ENCODE results near the gene PIP4K2C.
"Not testable (repeated sequence)": the region's sequence is repeated elsewhere in the genome, so short reads cannot be mapped to it uniquely, and the experiment has no call there.

PIP4K2C gene

GRCh38 chr12:57611108-57611826 is 20.3 kb downstream of the PIP4K2C start, which contains the start of gene ARHGEF25:
Gene ARHGEF25 (plus strand): TSS chr12:57611435. CDS start chr12:57611895, 460 bp downstream.
- peak; percentile 31 for DNase-seq

- no peak for DNase-seq
These were observed 21.1 kb downstream of the PIP4K2C start for GRCh38 chr12:57611827-57612710.

GRCh38 chr12:57612711-57613426 is 21.9 kb downstream of the PIP4K2C start:
- DNase-seq, result no peak

GRCh38 chr12:57613427-57614109 is 22.6 kb downstream of the PIP4K2C start:
- no peak for DNase-seq

GRCh38 chr12:57614178-57614947 is 23.4 kb downstream of the PIP4K2C start:
- peak; percentile 18 for DNase-seq

GRCh38 chr12:57614948-57615500 is 24.0 kb downstream of the PIP4K2C start:
- no peak for DNase-seq

- DNase-seq, result no peak
These were observed 24.6 kb downstream of the PIP4K2C start for GRCh38 chr12:57615637-57616036.

- DNase-seq, result no peak
These were observed 25.6 kb downstream of the PIP4K2C start for GRCh38 chr12:57616383-57617101.

- DNase-seq, result no peak
These were observed 26.9 kb downstream of the PIP4K2C start for GRCh38 chr12:57617942-57618341.

- DNase-seq, result not testable (repeated sequence)
These were observed 27.4 kb downstream of the PIP4K2C start for GRCh38 chr12:57618431-57618830.

GRCh38 chr12:57618966-57619433 is 28.0 kb downstream of the PIP4K2C start:
- no peak for DNase-seq

- DNase-seq, result no peak
These were observed 28.6 kb downstream of the PIP4K2C start for GRCh38 chr12:57619434-57620244.

- DNase-seq, result no peak
These were observed 29.4 kb downstream of the PIP4K2C start for GRCh38 chr12:57620245-57620935.

- DNase-seq, result no peak
These were observed 30.0 kb downstream of the PIP4K2C start for GRCh38 chr12:57620936-57621496.

GRCh38 chr12:57621497-57622292 is 30.7 kb downstream of the PIP4K2C start:
- peak; percentile 61 for DNase-seq

GRCh38 chr12:57622293-57623245 is 31.6 kb downstream of the PIP4K2C start:
- no peak for DNase-seq

GRCh38 chr12:57623385-57623784 is 32.4 kb downstream of the PIP4K2C start:
- DNase-seq, result no peak

Measured in activated CD4-positive, alpha-beta T cell treated with anti-CD3 and anti-CD28 coated beads, Interleukin-10, Interleukin-2, amounts not matched to agents 100 ng/mL and 50 ng/mL, durations not matched to agents 16 hours and 8 hours (primary cell).